Breast epithelium (tissue), 3 donors: ENCODE measurements around the gene C2CD2L.

Experiments used
- CTCF ChIP-seq, 3 donors: fragments of 450-650 bp; IDR thresholded peaks; one replicate each; pipeline ENCODE4 v1.5.1; 2016 to 2017; ENCODE audit warnings: antibody characterized with exemption in 3 of 3, mild to moderate bottlenecking in 3 of 3, moderate library complexity in 3 of 3
- POLR2A ChIP-seq: fragments of 450-650 bp; IDR thresholded peaks from one replicate; pipeline ENCODE4 v1.6.1; 2016; ENCODE audit warnings: antibody characterized with exemption, mild to moderate bottlenecking, moderate library complexity
- POLR2AphosphoS5 ChIP-seq, 3 donors: sonication (generic); formaldehyde crosslinking; IDR thresholded peaks; one replicate each; pipeline ENCODE4 v1.6.1; 2017; ENCODE audit warnings: antibody characterized with exemption in 3 of 3

DNA sequence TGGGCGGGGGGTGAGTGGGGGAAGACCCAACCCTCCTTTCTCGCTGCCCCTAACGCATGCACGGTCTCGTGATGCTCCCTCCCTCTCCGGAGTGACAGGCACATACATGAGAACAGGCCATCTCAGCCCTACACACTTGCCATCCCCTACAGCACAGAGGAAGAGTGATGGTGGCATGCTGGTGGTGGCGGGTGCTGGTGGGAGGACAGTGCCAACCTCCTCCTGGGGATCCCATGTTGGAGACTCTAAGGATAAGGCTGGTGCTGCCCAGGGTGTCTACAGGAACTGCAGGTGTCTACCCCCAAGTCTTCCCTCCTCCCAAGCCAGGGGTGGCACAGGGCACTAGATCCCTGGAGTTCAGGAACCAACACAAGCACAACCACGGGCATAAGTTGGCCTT is 54.7 kb downstream of the C2CD2L start:
- TF ChIP-seq POLR2A (no peak), CTCF (IDR thresholded peaks at IDR 0.05) (no peak), POLR2AphosphoS5 (IDR thresholded peaks at IDR 0.05) (no peak)
